IMR-90 (cell line): ENCODE data around the gene CUTC. TPM values are rescaled to one million over a fixed set of nuclear protein-coding genes. Genes with fewer than 3 reads are reported as not detected.

Experiments used
- ATAC-seq: fragments of 200-7000 bp; cut with Tn5 transposase; 2 replicates; pipeline ENCODE4 v1.9.1; 2020; ENCODE audit warnings: low read depth, mild to moderate bottlenecking, moderate library complexity
- BruUV-seq: library from RNA; stranded (reverse); fragments of 400-500 nt; replicated peaks from 2 replicates; lab custom pipeline; 2021; lab: Mats Ljungman, UMichigan
- CTCF ChIA-PET: fragments of 300-600 bp; formaldehyde crosslinking; extraction: SDS; loops from one replicate; lab custom pipeline; 2021; ENCODE audit warnings: antibody characterized with exemption; lab: Yijun Ruan, JAX
- POLR2A ChIA-PET: fragments of 300-600 bp; sonication (Branson Sonifier 250); formaldehyde crosslinking; loops from one replicate; lab custom pipeline; 2022; ENCODE audit warnings: antibody characterized with exemption; ENCODE audit not compliant: unreplicated experiment; lab: Charles Lee
- DNase-seq: peaks from one replicate; pipeline ENCODE4 v3.0.0; 2013
- H2AFZ ChIP-seq: replicated peaks from 2 replicates; pipeline ENCODE3; 2013; ENCODE audit warnings: low read length, mild to moderate bottlenecking; ENCODE audit not compliant: poor library complexity
- H2AK5ac ChIP-seq: 2 replicates; pipeline ENCODE4 v1.6.1; 2013; ENCODE audit warnings: low read depth, low read length, inconsistent platforms
- H2AK9ac ChIP-seq: replicated peaks from 2 replicates; pipeline ENCODE3; 2013; ENCODE audit warnings: mild to moderate bottlenecking, low read depth, low read length, moderate library complexity; ENCODE audit not compliant: poor library complexity
- H2BK120ac ChIP-seq: 2 replicates; pipeline ENCODE4 v1.6.1; 2013; ENCODE audit warnings: low read depth, low read length, inconsistent platforms
- H2BK15ac ChIP-seq: 3 replicates; pipeline ENCODE4 v1.6.1; 2013; ENCODE audit warnings: low read depth, low read length, inconsistent platforms
- H2BK20ac ChIP-seq: 2 replicates; pipeline ENCODE4 v1.6.1; 2013; ENCODE audit warnings: low read depth, mild to moderate bottlenecking, inconsistent platforms, low read length, moderate library complexity
- H2BK5ac ChIP-seq: 2 replicates; pipeline ENCODE4 v1.6.1; 2013; ENCODE audit warnings: mild to moderate bottlenecking, low read depth, low read length, inconsistent platforms; ENCODE audit not compliant: poor library complexity, severe bottlenecking
- H3K14ac ChIP-seq: replicated peaks from 2 replicates; pipeline ENCODE4 v1.6.1; 2013; ENCODE audit warnings: low read depth, low read length, inconsistent platforms
- H3K18ac ChIP-seq: 2 replicates; pipeline ENCODE4 v1.6.1; 2013; ENCODE audit warnings: low read depth, low read length, control low read depth
- H3K23ac ChIP-seq: 2 replicates; pipeline ENCODE4 v1.6.1; 2013; ENCODE audit warnings: low read depth, low read length, inconsistent platforms
- H3K27ac ChIP-seq: 2 replicates; pipeline ENCODE4 v1.5.1; 2013; ENCODE audit warnings: mild to moderate bottlenecking, control low read depth, low read length; ENCODE audit not compliant: insufficient read depth
- H3K27me3 ChIP-seq: 2 replicates; pipeline ENCODE4 v1.6.1; 2013; ENCODE audit warnings: low read length; ENCODE audit not compliant: control insufficient read depth, insufficient read depth
- H3K36me3 ChIP-seq: 2 replicates; pipeline ENCODE4 v1.6.1; 2013; ENCODE audit warnings: low read length, mixed read lengths; ENCODE audit not compliant: control insufficient read depth, insufficient read depth
- H3K4ac ChIP-seq: 2 replicates; pipeline ENCODE4 v1.6.1; 2013; ENCODE audit warnings: low read depth, low read length, inconsistent platforms
- H3K4me1 ChIP-seq: 2 replicates; pipeline ENCODE4 v1.6.1; 2013; ENCODE audit warnings: low read length, mixed read lengths; ENCODE audit not compliant: control insufficient read depth, insufficient read depth
- H3K4me2 ChIP-seq: 2 replicates; pipeline ENCODE4 v1.6.1; 2013; ENCODE audit warnings: low read depth, mild to moderate bottlenecking, control low read depth, low read length, moderate library complexity
- H3K4me3 ChIP-seq: 2 replicates; pipeline ENCODE4 v1.5.1; 2013; ENCODE audit warnings: low read depth, mild to moderate bottlenecking, control low read depth, low read length, moderate library complexity; ENCODE audit not compliant: insufficient read depth
- H3K56ac ChIP-seq: 2 replicates; pipeline ENCODE4 v1.6.1; 2013; ENCODE audit warnings: low read length, inconsistent platforms; ENCODE audit not compliant: insufficient read depth; ENCODE audit errors: extremely low read depth
- H3K79me1 ChIP-seq, 2 experiments: 2 replicates each; pipeline ENCODE4 v1.6.1; 2013; ENCODE audit warnings: low read length in 2 of 2, inconsistent platforms in 1 of 2, low read depth in 1 of 2
- H3K9ac ChIP-seq: 2 replicates; pipeline ENCODE4 v1.6.1; 2013; ENCODE audit warnings: low read depth, low read length, control low read depth
- H3K9me1 ChIP-seq: 2 replicates; pipeline ENCODE4 v1.6.1; 2013; ENCODE audit warnings: low read length, inconsistent platforms; ENCODE audit not compliant: insufficient read depth
- H3K9me3 ChIP-seq: 2 replicates; pipeline ENCODE4 v1.6.1; 2013; ENCODE audit warnings: low read length; ENCODE audit not compliant: control insufficient read depth, insufficient read depth
- H4K20me1 ChIP-seq: 2 replicates; pipeline ENCODE4 v1.6.1; 2013; ENCODE audit warnings: low read length, inconsistent platforms; ENCODE audit not compliant: insufficient read depth
- H4K5ac ChIP-seq: 2 replicates; pipeline ENCODE4 v1.6.1; 2013; ENCODE audit warnings: mild to moderate bottlenecking, low read depth, low read length, control low read depth
- H4K8ac ChIP-seq, 2 experiments: 2 replicates each; pipeline ENCODE4 v1.6.1; 2013; ENCODE audit warnings: low read depth in 2 of 2, low read length in 2 of 2, control low read depth in 1 of 2, inconsistent platforms in 1 of 2
- H4K91ac ChIP-seq: 2 replicates; pipeline ENCODE4 v1.6.1; 2013; ENCODE audit warnings: low read depth, low read length, inconsistent platforms; ENCODE audit not compliant: insufficient read depth
- BHLHE40 ChIP-seq: fragments of 150-350 bp; IDR thresholded peaks from 2 replicates; pipeline ENCODE4 v1.6.1; 2016; ENCODE audit warnings: mild to moderate bottlenecking, low read depth, low read length
- CEBPB ChIP-seq: IDR thresholded peaks from 2 replicates; pipeline ENCODE4 v1.6.1; 2012; ENCODE audit warnings: low read depth, low read length, improper control_type of control experiment
- CHD1 ChIP-seq: IDR thresholded peaks from 2 replicates; pipeline ENCODE4 v1.6.1; 2012; ENCODE audit warnings: low read depth, low read length, improper control_type of control experiment
- CTCF ChIP-seq: conservative IDR thresholded peaks from 2 replicates; pipeline ENCODE4 v1.5.1; 2012; ENCODE audit warnings: mild to moderate bottlenecking, low read depth, low read length, improper control_type of control experiment
- ELK1 ChIP-seq: fragments of 150-350 bp; IDR thresholded peaks from 2 replicates; pipeline ENCODE4 v1.6.1; 2016; ENCODE audit warnings: low read depth, mild to moderate bottlenecking, low read length, moderate library complexity, borderline replicate concordance
- FOS ChIP-seq: fragments of 150-350 bp; IDR thresholded peaks from 2 replicates; pipeline ENCODE4 v1.6.1; 2016; ENCODE audit warnings: low read depth, low read length
- MAFK ChIP-seq: IDR thresholded peaks from 2 replicates; pipeline ENCODE4 v1.6.1; 2012; ENCODE audit warnings: low read depth, low read length, improper control_type of control experiment
- MAZ ChIP-seq: IDR thresholded peaks from 2 replicates; pipeline ENCODE4 v1.6.1; 2012; ENCODE audit warnings: low read depth, mild to moderate bottlenecking, low read length, improper control_type of control experiment, moderate library complexity, borderline replicate concordance
- MXI1 ChIP-seq: IDR thresholded peaks from 2 replicates; pipeline ENCODE4 v1.6.1; 2012; ENCODE audit warnings: low read depth, mild to moderate bottlenecking, low read length, moderate library complexity, borderline replicate concordance
- NFE2L2 ChIP-seq: fragments of 150-350 bp; IDR thresholded peaks from 2 replicates; pipeline ENCODE4 v1.6.1; 2016; ENCODE audit warnings: low read depth, mild to moderate bottlenecking, low read length
- POLR2A ChIP-seq: IDR thresholded peaks from 2 replicates; pipeline ENCODE4 v1.6.1; 2012; ENCODE audit warnings: mild to moderate bottlenecking, low read depth, low read length
- RAD21 ChIP-seq: IDR thresholded peaks from 2 replicates; pipeline ENCODE4 v1.6.1; 2012; ENCODE audit warnings: low read length, improper control_type of control experiment
- RCOR1 ChIP-seq: IDR thresholded peaks from 2 replicates; pipeline ENCODE4 v1.6.1; 2012; ENCODE audit warnings: mild to moderate bottlenecking, low read length, improper control_type of control experiment; ENCODE audit not compliant: insufficient replicate concordance
- RFX5 ChIP-seq: IDR thresholded peaks from 2 replicates; pipeline ENCODE4 v1.8.0; 2012; ENCODE audit warnings: low read depth, mild to moderate bottlenecking, low read length, moderate library complexity
- SMC3 ChIP-seq: fragments of 150-350 bp; IDR thresholded peaks from 2 replicates; pipeline ENCODE4 v1.6.1; 2016; ENCODE audit warnings: low read depth, mild to moderate bottlenecking, antibody characterized with exemption, low read length, moderate library complexity
- WGBS, 2 experiments: methylation state at CpG; one replicate each; pipeline versions ENCODE4 v1.1.5 to v1.1.7; 2013; ENCODE audit warnings: missing lambda C conversion rate in 2 of 2; ENCODE audit not compliant: insufficient read length in 1 of 2; ENCODE audit errors: extremely low coverage in 2 of 2; 5-methylcytosine and 5-hydroxymethylcytosine counted together
- dilution Hi-C: fragments of 300-500 bp; cut with HindIII; formaldehyde crosslinking; loops from one replicate; pipeline ENCODE4 v1.14.3; 2018; ENCODE audit warnings: low sequenced_read_pairs; ENCODE audit not compliant: unreplicated experiment
- in situ Hi-C: fragments of 300-500 bp; cut with MboI; formaldehyde crosslinking; loops from 3 replicates; pipeline ENCODE4 v1.14.3; 2019; ENCODE audit warnings: low sequenced_read_pairs, inconsistent platforms, mixed read lengths
- intact Hi-C: fragments of 100-400 bp; cut with micrococcal nuclease; formaldehyde crosslinking; loops from 2 replicates; pipeline ENCODE4 v1.10.0; 2022
- polyA plus RNA-seq, 3 experiments: library from polyadenylated mRNA; depleted of rRNA; stranded (reverse); fragments of >200 nt; gene quantifications; 2 replicates each; pipeline ENCODE4 v1.2.3, GENCODE V29; 2012; ENCODE audit warnings: low replicate concordance in 1 of 3
- total RNA-seq: library from RNA; depleted of rRNA; stranded (reverse); fragments of >200 nt; gene quantifications from 2 replicates; pipeline ENCODE4 v1.2.3, GENCODE V29; 2012

The CUTC gene
- total and polyA plus RNA-seq, 2 of the 4 experiments (the other 2 are of a cell fraction) = 7.0 to 10.2 TPM

- Histone ChIP-seq H3K18ac (peak overlapping the region; percentile 42; the same call in 1 of the 2 replicates), H4K5ac (peak overlapping the region; percentile 45), H4K91ac (peak overlapping the region; percentile 69), H2BK5ac (peak overlapping the region; percentile 99), H2BK20ac (peak overlapping the region; percentile 75), H3K79me1 (no peaks in the 10 kb centered on the region; a peak in 1 of 4 replicates), H4K8ac (peak overlapping the region; percentile 42 to 68; a peak in 3 of 4 replicates), H3K27me3 (no peaks in the 10 kb centered on the region), H3K14ac (0 out of 2 replicates have a peak overlapping the region, but pooled peaks have one; percentile 25), H4K20me1 (no peaks in the 10 kb centered on the region), H2AK5ac (peak overlapping the region; percentile 76), H3K36me3 (no peaks in the 10 kb centered on the region), H3K56ac (no peak overlapping the region), H2BK120ac (peak overlapping the region; percentile 86), H2BK15ac (peak overlapping the region; percentile 70; the same call in 2 of the 3 replicates), H3K4me2 (no peak overlapping the region), H3K9ac (no peak overlapping the region), H3K9me1 (no peaks in the 10 kb centered on the region), H3K23ac (no peak overlapping the region), H3K27ac (peak overlapping the region; percentile 77; the same call in 1 of the 2 replicates), H3K9me3 (no peaks in the 10 kb centered on the region), H2AK9ac (no peak overlapping the region), H3K4ac (peak overlapping the region; percentile 65), H3K4me1 (peaks cover 10% of the 10 kb centered on the region), H2AFZ (peak overlapping the region; percentile 74), H3K4me3 (no peak overlapping the region)
- no peak for ATAC-seq
- ChIA-PET POLR2A (no interaction called here), CTCF (interaction anchor here (0.6 kb wide), 1 partner anchor 1583 kb away, joined by 3 read pairs; no protein-coding TSS in a partner anchor)
- no peak for DNase-seq
- dilution Hi-C loops = no loop called here
- in situ Hi-C loops = no loop called here
- WGBS, 2 experiments = no CpG with 5 or more reads among the region's 1 CpG
- no TSS peak for BruUV-seq
- intact Hi-C loops = no loop called here
- no peak for TF ChIP-seq NFE2L2
- TF ChIP-seq MXI1 = no peak
- no peak for TF ChIP-seq SMC3
- TF ChIP-seq RFX5 = no peak
- no peak for TF ChIP-seq CHD1
- no peak for TF ChIP-seq MAZ
- TF ChIP-seq POLR2A = no peak
- TF ChIP-seq CEBPB = no peak
- TF ChIP-seq MAFK = no peak
- no peak for TF ChIP-seq RCOR1
- TF ChIP-seq ELK1 = no peak
- TF ChIP-seq FOS = no peak
- TF ChIP-seq RAD21 = no peak
- TF ChIP-seq BHLHE40 = no peak
- TF ChIP-seq CTCF = no peak
These were observed 46.1 kb downstream of the CUTC start for GRCh38 chr10:99777918-99778714.
